Stimulated activated naive CD8-positive, alpha-beta T cell treated with anti-CD3 and anti-CD28 coated beads, Interleukin-15, Interleukin-2, amounts not matched to agents 100 ng/mL and 50 ng/mL, for 24 hours (primary cell): Measurements from ENCODE around the gene IGF2.
"Not testable (repeated sequence)": the region's sequence is repeated elsewhere in the genome, so short reads cannot be mapped to it uniquely, and the experiment has no call there.

Source experiments
- H3K27ac Mint-ChIP-seq: one replicate; pipeline ENCODE4 v1.8.0; 2021; ENCODE audit warnings: mild to moderate bottlenecking, mixed read lengths
- H3K27me3 Mint-ChIP-seq: one replicate; pipeline ENCODE4 v1.8.0; 2021; ENCODE audit warnings: mixed read lengths
- H3K36me3 Mint-ChIP-seq: one replicate; pipeline ENCODE4 v1.8.0; 2021; ENCODE audit warnings: low read depth, mixed read lengths
- H3K4me1 Mint-ChIP-seq: one replicate; pipeline ENCODE4 v1.8.0; 2021; ENCODE audit warnings: low read depth, mixed read lengths
- H3K4me3 Mint-ChIP-seq: one replicate; pipeline ENCODE4 v1.8.0; 2021; ENCODE audit warnings: mild to moderate bottlenecking, mixed read lengths
- H3K9me3 Mint-ChIP-seq: one replicate; pipeline ENCODE4 v1.8.0; 2021; ENCODE audit warnings: mixed read lengths

Gene IGF2

GRCh38 chr11:2129308-2129698 is 9.9 kb downstream of the IGF2 start:
- H3K36me3 Mint-ChIP-seq: no peaks in the 10 kb centered on the region
- no peaks in the 10 kb centered on the region for H3K4me1 Mint-ChIP-seq
- H3K27ac Mint-ChIP-seq: no peak overlapping the region
- H3K4me3 Mint-ChIP-seq: no peak overlapping the region
- peaks cover 38% of the 10 kb centered on the region for H3K27me3 Mint-ChIP-seq
- H3K9me3 Mint-ChIP-seq: peaks cover 9% of the 10 kb centered on the region

GRCh38 chr11:2128511-2129307 is 10.5 kb downstream of the IGF2 start:
- Mint-ChIP-seq H3K4me3 (no peak overlapping the region), H3K27me3 (peaks cover 35% of the 10 kb centered on the region), H3K27ac (no peak overlapping the region), H3K9me3 (peaks cover 9% of the 10 kb centered on the region), H3K4me1 (no peaks in the 10 kb centered on the region), H3K36me3 (no peaks in the 10 kb centered on the region)

- Mint-ChIP-seq H3K4me1 (no peaks in the 10 kb centered on the region), H3K36me3 (no peaks in the 10 kb centered on the region), H3K9me3 (peaks cover 9% of the 10 kb centered on the region), H3K27ac (no peak overlapping the region), H3K4me3 (no peak overlapping the region), H3K27me3 (peaks cover 30% of the 10 kb centered on the region)
Observed at GRCh38 chr11:2128130-2128510, 11.1 kb downstream of the IGF2 start.

GRCh38 chr11:2127482-2128129 is 11.6 kb downstream of the IGF2 start:
- Mint-ChIP-seq H3K9me3 (peaks cover 9% of the 10 kb centered on the region), H3K27ac (no peak overlapping the region), H3K36me3 (no peaks in the 10 kb centered on the region), H3K4me1 (no peaks in the 10 kb centered on the region), H3K27me3 (peaks cover 25% of the 10 kb centered on the region), H3K4me3 (no peak overlapping the region)

GRCh38 chr11:2126520-2127085 is 12.6 kb downstream of the IGF2 start:
- Mint-ChIP-seq H3K4me3 (no peak overlapping the region), H3K27ac (no peak overlapping the region), H3K27me3 (peaks cover 16% of the 10 kb centered on the region), H3K4me1 (no peaks in the 10 kb centered on the region), H3K9me3 (peaks cover 5% of the 10 kb centered on the region), H3K36me3 (no peaks in the 10 kb centered on the region)

GRCh38 chr11:2124736-2125484 is 14.3 kb downstream of the IGF2 start:
- not testable (repeated sequence) for H3K9me3 Mint-ChIP-seq, H3K36me3 Mint-ChIP-seq, H3K4me3 Mint-ChIP-seq, H3K27ac Mint-ChIP-seq, H3K4me1 Mint-ChIP-seq
- peaks cover 15% of the 10 kb centered on the region for H3K27me3 Mint-ChIP-seq

GRCh38 chr11:2123628-2123960 is 15.6 kb downstream of the IGF2 start:
- no peak overlapping the region for H3K27ac Mint-ChIP-seq
- no peaks in the 10 kb centered on the region for H3K4me1 Mint-ChIP-seq
- no peak overlapping the region for H3K4me3 Mint-ChIP-seq
- no peaks in the 10 kb centered on the region for H3K9me3 Mint-ChIP-seq
- peaks cover 14% of the 10 kb centered on the region for H3K27me3 Mint-ChIP-seq
- no peaks in the 10 kb centered on the region for H3K36me3 Mint-ChIP-seq

GRCh38 chr11:2122907-2123627 is 16.1 kb downstream of the IGF2 start:
- Mint-ChIP-seq H3K27me3 (peaks cover 18% of the 10 kb centered on the region), H3K36me3 (no peaks in the 10 kb centered on the region), H3K4me3 (no peak overlapping the region), H3K27ac (no peak overlapping the region), H3K9me3 (no peaks in the 10 kb centered on the region), H3K4me1 (no peaks in the 10 kb centered on the region)

- Mint-ChIP-seq H3K9me3 (no peaks in the 10 kb centered on the region), H3K4me1 (no peaks in the 10 kb centered on the region), H3K4me3 (no peak overlapping the region), H3K27ac (no peak overlapping the region), H3K36me3 (no peaks in the 10 kb centered on the region), H3K27me3 (peaks cover 20% of the 10 kb centered on the region)
Observed at GRCh38 chr11:2122222-2122906, 16.8 kb downstream of the IGF2 start.

- Mint-ChIP-seq H3K36me3 (no peaks in the 10 kb centered on the region), H3K4me1 (no peaks in the 10 kb centered on the region), H3K27ac (no peak overlapping the region), H3K27me3 (peaks cover 22% of the 10 kb centered on the region), H3K4me3 (no peak overlapping the region), H3K9me3 (no peaks in the 10 kb centered on the region)
Observed at GRCh38 chr11:2121227-2122130, 17.7 kb downstream of the IGF2 start.

GRCh38 chr11:2120359-2121100 is 18.7 kb downstream of the IGF2 start:
- Mint-ChIP-seq H3K27me3 (peaks cover 30% of the 10 kb centered on the region), H3K4me3 (no peak overlapping the region), H3K4me1 (no peaks in the 10 kb centered on the region), H3K36me3 (no peaks in the 10 kb centered on the region), H3K27ac (no peak overlapping the region), H3K9me3 (no peaks in the 10 kb centered on the region)

- H3K4me3 Mint-ChIP-seq: no peak overlapping the region
- H3K36me3 Mint-ChIP-seq: no peaks in the 10 kb centered on the region
- H3K9me3 Mint-ChIP-seq: no peaks in the 10 kb centered on the region
- peaks cover 30% of the 10 kb centered on the region for H3K27me3 Mint-ChIP-seq
- H3K4me1 Mint-ChIP-seq: no peaks in the 10 kb centered on the region
- H3K27ac Mint-ChIP-seq: no peak overlapping the region
Observed at GRCh38 chr11:2118677-2119076, 20.5 kb downstream of the IGF2 start.

GRCh38 chr11:2116680-2117079 is 22.5 kb downstream of the IGF2 start:
- no peaks in the 10 kb centered on the region for H3K36me3 Mint-ChIP-seq
- H3K4me3 Mint-ChIP-seq: no peak overlapping the region
- H3K9me3 Mint-ChIP-seq: no peaks in the 10 kb centered on the region
- peaks cover 30% of the 10 kb centered on the region for H3K27me3 Mint-ChIP-seq
- no peak overlapping the region for H3K27ac Mint-ChIP-seq
- no peaks in the 10 kb centered on the region for H3K4me1 Mint-ChIP-seq
